AG04450 (cell line): ENCODE data around the gene CNTNAP2. TPM values are rescaled to one million over a fixed set of nuclear protein-coding genes. Genes with fewer than 3 reads are reported as not detected.
"Not testable (repeated sequence)": the region's sequence is repeated elsewhere in the genome, so short reads cannot be mapped to it uniquely, and the experiment has no call there.

Source experiments
- CTCF ChIA-PET: fragments of 300-600, 350-600 bp; formaldehyde crosslinking; extraction: SDS; loops from one replicate; lab custom pipeline; 2022; ENCODE audit warnings: antibody characterized with exemption, inconsistent platforms; lab: Charles Lee
- POLR2A ChIA-PET: fragments of 350-600 bp; formaldehyde crosslinking; extraction: SDS; loops from one replicate; lab custom pipeline; 2021; ENCODE audit warnings: antibody characterized with exemption, inconsistent platforms; lab: Yijun Ruan, JAX
- DNase-seq: peaks from one replicate; pipeline ENCODE4 v3.0.0-alpha.2; 2011; ENCODE audit warnings: low read depth, low spot score
- H3K27ac ChIP-seq: one replicate; pipeline ENCODE4 v1.5.1; 2012; ENCODE audit warnings: low read depth, low read length, control low read depth
- H3K27me3 ChIP-seq: one replicate; pipeline ENCODE4 v1.6.0; 2012; ENCODE audit warnings: low read length; ENCODE audit not compliant: control insufficient read depth, insufficient read depth
- H3K4me3 ChIP-seq: 2 replicates; pipeline ENCODE4 v1.5.1; 2011; ENCODE audit warnings: mild to moderate bottlenecking, low read depth, low read length, control low read depth
- H3K9me3 ChIP-seq: 2 replicates; pipeline ENCODE4 v1.5.1; 2012; ENCODE audit warnings: low read length; ENCODE audit not compliant: control insufficient read depth, insufficient read depth
- polyA plus RNA-seq: library from polyadenylated mRNA; depleted of rRNA; stranded (reverse); fragments of >200 nt; gene quantifications from 2 replicates; pipeline ENCODE4 v1.2.3, GENCODE V29; 2011
- TF ChIP-seq, protein P1 (sequence below): IDR thresholded peaks from 2 replicates; pipeline ENCODE4 v1.5.1; 2011; ENCODE audit warnings: low read depth, low read length, control low read depth, inconsistent platforms

CNTNAP2 gene
- polyA plus RNA-seq, 1 experiment, result not detected

DNA sequence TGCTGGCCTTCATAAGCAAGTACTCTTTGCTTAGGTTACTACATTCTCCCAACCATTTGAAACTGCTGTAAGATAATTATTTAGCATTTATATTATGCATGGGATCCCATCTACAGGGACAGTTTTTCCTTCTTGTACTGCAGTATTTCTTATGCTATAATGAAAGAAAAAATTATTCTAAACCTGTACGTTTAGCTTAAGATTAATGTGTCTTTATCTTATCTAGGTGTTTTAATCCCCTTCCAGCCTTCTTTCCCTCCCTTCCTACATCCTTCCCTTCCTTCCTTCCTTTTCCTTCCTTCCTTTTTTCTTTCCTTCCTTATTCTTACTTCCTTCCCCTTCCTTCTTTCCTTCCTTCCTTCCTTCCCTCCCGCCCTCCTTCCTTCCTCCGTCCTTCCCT lies 778.3 kb downstream of the CNTNAP2 start:
- Histone ChIP-seq H3K27me3 (no peaks in the 10 kb centered on the region), H3K9me3 (peaks cover 5% of the 10 kb centered on the region), H3K27ac (no peak overlapping the region), H3K4me3 (no peak overlapping the region)
- DNase-seq, result no peak
- ChIA-PET CTCF (interaction anchor here (0.6 kb wide), 1 partner anchor 93 kb away, joined by 6 read pairs; no protein-coding TSS in a partner anchor), POLR2A (no interaction called here)
- TF ChIP-seq, protein P1, sequence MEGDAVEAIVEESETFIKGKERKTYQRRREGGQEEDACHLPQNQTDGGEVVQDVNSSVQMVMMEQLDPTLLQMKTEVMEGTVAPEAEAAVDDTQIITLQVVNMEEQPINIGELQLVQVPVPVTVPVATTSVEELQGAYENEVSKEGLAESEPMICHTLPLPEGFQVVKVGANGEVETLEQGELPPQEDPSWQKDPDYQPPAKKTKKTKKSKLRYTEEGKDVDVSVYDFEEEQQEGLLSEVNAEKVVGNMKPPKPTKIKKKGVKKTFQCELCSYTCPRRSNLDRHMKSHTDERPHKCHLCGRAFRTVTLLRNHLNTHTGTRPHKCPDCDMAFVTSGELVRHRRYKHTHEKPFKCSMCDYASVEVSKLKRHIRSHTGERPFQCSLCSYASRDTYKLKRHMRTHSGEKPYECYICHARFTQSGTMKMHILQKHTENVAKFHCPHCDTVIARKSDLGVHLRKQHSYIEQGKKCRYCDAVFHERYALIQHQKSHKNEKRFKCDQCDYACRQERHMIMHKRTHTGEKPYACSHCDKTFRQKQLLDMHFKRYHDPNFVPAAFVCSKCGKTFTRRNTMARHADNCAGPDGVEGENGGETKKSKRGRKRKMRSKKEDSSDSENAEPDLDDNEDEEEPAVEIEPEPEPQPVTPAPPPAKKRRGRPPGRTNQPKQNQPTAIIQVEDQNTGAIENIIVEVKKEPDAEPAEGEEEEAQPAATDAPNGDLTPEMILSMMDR, result no peak

DNA sequence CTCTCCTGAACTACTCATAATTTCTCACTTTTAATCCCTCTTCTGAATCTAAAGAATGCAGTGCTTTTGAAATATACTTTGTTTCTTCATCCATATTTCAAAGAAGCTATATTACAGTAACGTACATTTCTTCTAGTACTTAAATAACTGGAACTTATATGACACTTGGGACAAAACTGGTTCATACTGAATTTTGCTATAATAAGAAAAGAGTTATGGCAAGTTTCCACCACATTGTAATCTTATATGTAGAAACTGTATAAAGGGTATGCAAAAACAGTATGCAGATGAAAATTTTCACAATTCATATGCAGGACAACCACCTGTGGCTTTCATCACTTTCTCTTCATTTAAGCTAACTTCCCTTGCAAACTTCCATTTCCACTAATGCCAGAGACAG lies 785.7 kb downstream of the CNTNAP2 start:
- Histone ChIP-seq H3K9me3 (peaks cover 18% of the 10 kb centered on the region), H3K27me3 (no peaks in the 10 kb centered on the region), H3K27ac (no peak overlapping the region), H3K4me3 (no peak overlapping the region)
- TF ChIP-seq, protein P1, result no peak
- DNase-seq, result no peak
- CTCF ChIA-PET, result no interaction called here
- POLR2A ChIA-PET, result no interaction called here

DNA sequence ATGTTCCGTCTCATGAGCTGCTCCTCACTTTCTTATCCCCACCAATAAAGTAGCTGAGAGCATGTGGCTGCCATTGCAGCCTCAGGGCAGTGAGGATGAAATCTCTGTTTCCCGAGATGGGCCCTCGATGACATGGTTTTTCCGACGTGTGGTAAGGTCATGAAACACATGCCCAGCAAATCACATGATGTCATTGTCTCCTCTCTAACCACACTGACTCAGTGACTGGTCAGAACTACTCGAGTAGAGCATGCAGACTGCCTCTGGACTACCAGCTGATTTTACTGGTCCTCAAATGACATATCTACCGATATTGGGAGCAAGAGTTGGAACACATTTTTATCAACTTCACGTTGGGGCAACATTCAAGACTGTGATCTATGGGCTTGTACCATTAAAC lies 786.1 kb downstream of the CNTNAP2 start:
- H3K27me3 ChIP-seq, result no peaks in the 10 kb centered on the region
- DNase-seq, result no peak
- peaks cover 18% of the 10 kb centered on the region for H3K9me3 ChIP-seq
- H3K4me3 ChIP-seq, result no peak overlapping the region
- no peak overlapping the region for H3K27ac ChIP-seq
- ChIA-PET CTCF (no interaction called here), POLR2A (no interaction called here)
- TF ChIP-seq, protein P1, result no peak

- H3K27me3 ChIP-seq, DNase-seq, POLR2A ChIA-PET, H3K4me3 ChIP-seq, CTCF ChIA-PET, H3K27ac ChIP-seq: not testable (repeated sequence)
- peaks cover 18% of the 10 kb centered on the region for H3K9me3 ChIP-seq
These were observed 789.1 kb downstream of the CNTNAP2 start for GRCh38 chr7:146905746-146906145.

- no peak overlapping the region for H3K27ac ChIP-seq
- TF ChIP-seq, protein P1, result no peak
- no peak for DNase-seq
- peaks cover 11% of the 10 kb centered on the region for H3K9me3 ChIP-seq
- POLR2A ChIA-PET, result no interaction called here
- no peaks in the 10 kb centered on the region for H3K27me3 ChIP-seq
- CTCF ChIA-PET, result no interaction called here
- no peak overlapping the region for H3K4me3 ChIP-seq
These were observed 806.2 kb downstream of the CNTNAP2 start for GRCh38 chr7:146922782-146923181.

DNA sequence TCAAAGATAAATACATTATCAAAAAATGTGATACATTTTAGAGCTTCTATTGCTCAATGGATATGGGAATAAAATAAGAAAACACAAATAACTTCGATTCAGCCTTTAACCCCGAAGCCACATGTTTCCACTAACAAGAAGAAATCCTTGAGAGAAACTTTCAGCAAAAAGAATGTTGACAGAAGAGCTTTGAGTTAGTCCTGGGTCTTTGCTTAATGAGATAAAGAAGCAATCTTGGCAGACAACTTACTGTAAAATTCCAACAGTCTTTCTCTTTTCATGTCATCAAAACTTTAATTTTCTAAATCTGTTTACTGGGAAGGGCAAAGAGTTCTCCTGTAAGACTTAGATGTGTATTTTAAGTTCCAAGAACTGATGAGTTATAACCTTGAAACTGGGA lies 810.2 kb downstream of the CNTNAP2 start:
- no peak overlapping the region for H3K4me3 ChIP-seq
- H3K27me3 ChIP-seq, result no peaks in the 10 kb centered on the region
- H3K27ac ChIP-seq, result no peak overlapping the region
- no peak for DNase-seq
- POLR2A ChIA-PET, result no interaction called here
- CTCF ChIA-PET, result no interaction called here
- TF ChIP-seq, protein P1, result no peak
- H3K9me3 ChIP-seq, result no peaks in the 10 kb centered on the region; the same call in 1 of the 2 replicates
